Spleen (tissue), 7 donors: ENCODE results near the gene GC.

Experiments used
- POLR2A ChIP-seq, 3 donors: fragments of 450-650 bp; IDR thresholded peaks; one replicate each; pipeline ENCODE4 v1.5.1; 2017; ENCODE audit warnings: antibody characterized with exemption in 3 of 3, mild to moderate bottlenecking in 1 of 3
- TF ChIP-seq, protein P1 (sequence below), 11 experiments: fragments of 200-600 bp in 7 of 11; fragments of 450-650 bp in 4 of 11; sonication (generic) in 4 of 11; IDR thresholded peaks in 8 of 11; conservative IDR thresholded peaks in 3 of 11; 1 replicate in 7 of 11; 2 replicates in 4 of 11; pipeline versions ENCODE4 v1.4.0 to v1.8.0; 2016 to 2021; ENCODE audit warnings: antibody characterized with exemption in 11 of 11, inconsistent platforms in 4 of 11, mild to moderate bottlenecking in 1 of 11
- donor health status: DM: no; HTN: no; CAD: no; lungs with moderate emphysema.
- donor health status: DM: no; HTN: no; CAD: no.
- donor health status: DM: no; HTN: no; CAD: no.

DNA sequence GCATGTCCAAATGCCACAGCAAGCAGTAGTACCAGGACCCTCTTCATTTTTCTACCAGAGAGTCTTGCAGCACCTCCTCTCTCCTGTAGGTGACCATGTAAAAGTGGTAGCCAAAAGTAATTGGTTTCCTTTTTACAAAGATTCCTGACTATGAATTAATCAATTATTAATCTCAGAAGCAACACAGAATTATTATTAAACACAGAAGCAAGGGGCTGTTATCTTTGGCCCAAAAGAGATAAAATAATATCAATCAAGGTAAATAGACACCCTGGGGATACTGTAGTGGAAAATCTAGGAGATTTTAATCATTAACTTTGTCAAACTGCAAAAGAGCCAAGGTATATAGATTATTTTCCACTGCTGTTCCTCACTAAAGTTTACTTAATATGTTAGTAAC, at the start of gene GC:
- TF ChIP-seq, protein P1, sequence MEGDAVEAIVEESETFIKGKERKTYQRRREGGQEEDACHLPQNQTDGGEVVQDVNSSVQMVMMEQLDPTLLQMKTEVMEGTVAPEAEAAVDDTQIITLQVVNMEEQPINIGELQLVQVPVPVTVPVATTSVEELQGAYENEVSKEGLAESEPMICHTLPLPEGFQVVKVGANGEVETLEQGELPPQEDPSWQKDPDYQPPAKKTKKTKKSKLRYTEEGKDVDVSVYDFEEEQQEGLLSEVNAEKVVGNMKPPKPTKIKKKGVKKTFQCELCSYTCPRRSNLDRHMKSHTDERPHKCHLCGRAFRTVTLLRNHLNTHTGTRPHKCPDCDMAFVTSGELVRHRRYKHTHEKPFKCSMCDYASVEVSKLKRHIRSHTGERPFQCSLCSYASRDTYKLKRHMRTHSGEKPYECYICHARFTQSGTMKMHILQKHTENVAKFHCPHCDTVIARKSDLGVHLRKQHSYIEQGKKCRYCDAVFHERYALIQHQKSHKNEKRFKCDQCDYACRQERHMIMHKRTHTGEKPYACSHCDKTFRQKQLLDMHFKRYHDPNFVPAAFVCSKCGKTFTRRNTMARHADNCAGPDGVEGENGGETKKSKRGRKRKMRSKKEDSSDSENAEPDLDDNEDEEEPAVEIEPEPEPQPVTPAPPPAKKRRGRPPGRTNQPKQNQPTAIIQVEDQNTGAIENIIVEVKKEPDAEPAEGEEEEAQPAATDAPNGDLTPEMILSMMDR (IDR thresholded peaks at IDR 0.05 in 8 of 11, conservative IDR thresholded peaks at IDR 0.05 in 3 of 11), result no peak
- TF ChIP-seq POLR2A (IDR thresholded peaks at IDR 0.05), result no peak
